GM12873 (cell line): ENCODE data around the gene TMEM123.

Experiments
- CTCF ChIP-seq: IDR thresholded peaks from 2 replicates; pipeline ENCODE4 v1.5.1; 2012; ENCODE audit warnings: low read depth, mild to moderate bottlenecking, moderate library complexity, low read length, control low read depth; ENCODE audit not compliant: insufficient read depth; ENCODE audit errors: missing control alignments

The TMEM123 gene

GRCh38 chr11:102447941-102448868, 4.4 kb downstream of the TMEM123 start:
- no peak for TF ChIP-seq CTCF

- TF ChIP-seq CTCF: no peak
These were observed 5.4 kb downstream of the TMEM123 start for GRCh38 chr11:102447193-102447592.

- TF ChIP-seq CTCF: no peak
These were observed 6.0 kb downstream of the TMEM123 start for GRCh38 chr11:102446606-102447005.

- TF ChIP-seq CTCF: no peak
These were observed 14.1 kb downstream of the TMEM123 start for GRCh38 chr11:102438311-102439062.

GRCh38 chr11:102437727-102438126, 14.8 kb downstream of the TMEM123 start:
- no peak for TF ChIP-seq CTCF

GRCh38 chr11:102436976-102437375, 15.6 kb downstream of the TMEM123 start:
- no peak for TF ChIP-seq CTCF

GRCh38 chr11:102436561-102436960, 16.0 kb downstream of the TMEM123 start:
- no peak for TF ChIP-seq CTCF
